HG03175 (cell line): ENCODE results near the gene CDHR5.
"Not testable (repeated sequence)": the region's sequence is repeated elsewhere in the genome, so short reads cannot be mapped to it uniquely, and the experiment has no call there.

Source experiments
- ATAC-seq: cut with Tn5 transposase; IDR thresholded peaks from one replicate; pipeline ENCODE4 v1.9.1; 2021; ENCODE audit warnings: mild to moderate bottlenecking, moderate library complexity; ENCODE audit not compliant: unreplicated experiment

Gene CDHR5

GRCh38 chr11:624705-625635 lies at the start of gene CDHR5:
TSS of gene CDHR5 (minus strand) at chr11:624955. CDS start at chr11:624902, 53 bp downstream.
- no peak for ATAC-seq

- no peak for ATAC-seq
Observed at GRCh38 chr11:674406-674805, 49.7 kb upstream of the CDHR5 start.

- ATAC-seq: no peak
Observed at GRCh38 chr11:673866-674265, 49.1 kb upstream of the CDHR5 start.

GRCh38 chr11:665704-666281 lies 41.0 kb upstream of the CDHR5 start:
- ATAC-seq: no peak

- ATAC-seq: no peak
Observed at GRCh38 chr11:665062-665703, 40.4 kb upstream of the CDHR5 start.

- ATAC-seq: no peak
Observed at GRCh38 chr11:662689-663274, 38.0 kb upstream of the CDHR5 start.

- ATAC-seq: no peak
Observed at GRCh38 chr11:660681-661444, 36.1 kb upstream of the CDHR5 start.

GRCh38 chr11:660281-660680 lies 35.5 kb upstream of the CDHR5 start:
- no peak for ATAC-seq

GRCh38 chr11:659532-660085 lies 34.9 kb upstream of the CDHR5 start:
- ATAC-seq: no peak

- no peak for ATAC-seq
Observed at GRCh38 chr11:657691-658126, 33.0 kb upstream of the CDHR5 start.

GRCh38 chr11:656866-657265 lies 32.1 kb upstream of the CDHR5 start:
- no peak for ATAC-seq

GRCh38 chr11:656426-656825 lies 31.7 kb upstream of the CDHR5 start:
- ATAC-seq: no peak

GRCh38 chr11:655036-655726 lies 30.4 kb upstream of the CDHR5 start:
- ATAC-seq: no peak

- not testable (repeated sequence) for ATAC-seq
Observed at GRCh38 chr11:654444-654843, 29.7 kb upstream of the CDHR5 start.

- ATAC-seq: no peak
Observed at GRCh38 chr11:653837-654236, 29.1 kb upstream of the CDHR5 start.

GRCh38 chr11:653136-653535 lies 28.4 kb upstream of the CDHR5 start:
- ATAC-seq: not testable (repeated sequence)

GRCh38 chr11:650482-650881 lies 25.7 kb upstream of the CDHR5 start:
- ATAC-seq: no peak

GRCh38 chr11:647672-648158 lies 23.0 kb upstream of the CDHR5 start:
- ATAC-seq: not testable (repeated sequence)

- no peak for ATAC-seq
Observed at GRCh38 chr11:646214-646613, 21.5 kb upstream of the CDHR5 start.

GRCh38 chr11:645536-645935 lies 20.8 kb upstream of the CDHR5 start:
- ATAC-seq: no peak
